HUES48 (cell line): ENCODE results near the gene COL12A1.

ENCODE experiments used
- H3K27ac ChIP-seq: one replicate; pipeline ENCODE4 v1.7.0; 2013; ENCODE audit warnings: low read depth, low read length, inconsistent platforms
- H3K27me3 ChIP-seq: 2 replicates; pipeline ENCODE4 v1.6.1; 2013; ENCODE audit warnings: mild to moderate bottlenecking, low read length; ENCODE audit not compliant: control insufficient read depth, insufficient read depth
- H3K36me3 ChIP-seq: 2 replicates; pipeline ENCODE4 v1.6.1; 2013; ENCODE audit warnings: low read length; ENCODE audit not compliant: control insufficient read depth, insufficient read depth
- H3K4me1 ChIP-seq: 2 replicates; pipeline ENCODE4 v1.6.1; 2013; ENCODE audit warnings: mild to moderate bottlenecking, low read length; ENCODE audit not compliant: control insufficient read depth, insufficient read depth
- H3K4me3 ChIP-seq: 2 replicates; pipeline ENCODE4 v1.5.1; 2013; ENCODE audit warnings: mild to moderate bottlenecking, low read depth, low read length
- H3K9ac ChIP-seq: 2 replicates; pipeline ENCODE4 v1.6.1; 2013; ENCODE audit warnings: mild to moderate bottlenecking, low read depth, low read length, moderate library complexity
- H3K9me3 ChIP-seq: 2 replicates; pipeline ENCODE4 v1.6.1; 2013; ENCODE audit warnings: low read length; ENCODE audit not compliant: control insufficient read depth, insufficient read depth

COL12A1 gene

GRCh38 chr6:75115481-75115880, 90.4 kb downstream of the COL12A1 start:
- Histone ChIP-seq H3K36me3 (no peaks in the 10 kb centered on the region), H3K9ac (no peak overlapping the region), H3K9me3 (no peaks in the 10 kb centered on the region), H3K4me1 (peaks cover 5% of the 10 kb centered on the region; the same call in 1 of the 2 replicates), H3K27me3 (no peaks in the 10 kb centered on the region), H3K27ac (peak overlapping the region; percentile 33), H3K4me3 (no peak overlapping the region)

- Histone ChIP-seq H3K9me3 (no peaks in the 10 kb centered on the region), H3K9ac (no peak overlapping the region), H3K27me3 (no peaks in the 10 kb centered on the region), H3K27ac (no peak overlapping the region), H3K36me3 (no peaks in the 10 kb centered on the region), H3K4me3 (no peak overlapping the region), H3K4me1 (peaks cover 5% of the 10 kb centered on the region; the same call in 1 of the 2 replicates)
Measured at GRCh38 chr6:75114806-75115205, 91.0 kb downstream of the COL12A1 start.

GRCh38 chr6:75114195-75114594, 91.7 kb downstream of the COL12A1 start:
- no peaks in the 10 kb centered on the region for H3K9me3 ChIP-seq
- H3K27ac ChIP-seq: no peak overlapping the region
- H3K4me3 ChIP-seq: no peak overlapping the region
- H3K36me3 ChIP-seq: no peaks in the 10 kb centered on the region
- peaks cover 5% of the 10 kb centered on the region; the same call in 1 of the 2 replicates for H3K4me1 ChIP-seq
- no peaks in the 10 kb centered on the region for H3K27me3 ChIP-seq
- H3K9ac ChIP-seq: no peak overlapping the region

- H3K9ac ChIP-seq: no peak overlapping the region
- H3K4me3 ChIP-seq: no peak overlapping the region
- peaks cover 5% of the 10 kb centered on the region; the same call in 1 of the 2 replicates for H3K4me1 ChIP-seq
- H3K36me3 ChIP-seq: no peaks in the 10 kb centered on the region
- H3K27ac ChIP-seq: no peak overlapping the region
- H3K9me3 ChIP-seq: no peaks in the 10 kb centered on the region
- H3K27me3 ChIP-seq: no peaks in the 10 kb centered on the region
Measured at GRCh38 chr6:75113446-75113845, 92.4 kb downstream of the COL12A1 start.

GRCh38 chr6:75109765-75110164, 96.1 kb downstream of the COL12A1 start:
- no peaks in the 10 kb centered on the region for H3K4me1 ChIP-seq
- H3K27ac ChIP-seq: no peak overlapping the region
- H3K9me3 ChIP-seq: no peaks in the 10 kb centered on the region
- H3K36me3 ChIP-seq: no peaks in the 10 kb centered on the region
- H3K9ac ChIP-seq: no peak overlapping the region
- no peaks in the 10 kb centered on the region for H3K27me3 ChIP-seq
- no peak overlapping the region for H3K4me3 ChIP-seq

- no peak overlapping the region for H3K27ac ChIP-seq
- H3K4me3 ChIP-seq: no peak overlapping the region
- H3K36me3 ChIP-seq: no peaks in the 10 kb centered on the region
- no peaks in the 10 kb centered on the region for H3K4me1 ChIP-seq
- H3K9me3 ChIP-seq: no peaks in the 10 kb centered on the region
- no peaks in the 10 kb centered on the region for H3K27me3 ChIP-seq
- H3K9ac ChIP-seq: no peak overlapping the region
Measured at GRCh38 chr6:75109022-75109421, 96.8 kb downstream of the COL12A1 start.

GRCh38 chr6:75108333-75108974, 97.4 kb downstream of the COL12A1 start:
- no peaks in the 10 kb centered on the region for H3K36me3 ChIP-seq
- H3K4me3 ChIP-seq: no peak overlapping the region
- H3K9me3 ChIP-seq: no peaks in the 10 kb centered on the region
- H3K27me3 ChIP-seq: no peaks in the 10 kb centered on the region
- H3K4me1 ChIP-seq: no peaks in the 10 kb centered on the region
- no peak overlapping the region for H3K9ac ChIP-seq
- no peak overlapping the region for H3K27ac ChIP-seq

- no peak overlapping the region for H3K9ac ChIP-seq
- H3K4me3 ChIP-seq: no peak overlapping the region
- no peaks in the 10 kb centered on the region for H3K36me3 ChIP-seq
- H3K9me3 ChIP-seq: no peaks in the 10 kb centered on the region
- no peaks in the 10 kb centered on the region for H3K4me1 ChIP-seq
- no peaks in the 10 kb centered on the region for H3K27me3 ChIP-seq
- H3K27ac ChIP-seq: no peak overlapping the region
Measured at GRCh38 chr6:75107913-75108312, 97.9 kb downstream of the COL12A1 start.

GRCh38 chr6:75106426-75106825, 99.4 kb downstream of the COL12A1 start:
- no peak overlapping the region for H3K9ac ChIP-seq
- H3K36me3 ChIP-seq: no peaks in the 10 kb centered on the region; the same call in 1 of the 2 replicates
- no peaks in the 10 kb centered on the region for H3K9me3 ChIP-seq
- no peak overlapping the region for H3K4me3 ChIP-seq
- no peaks in the 10 kb centered on the region for H3K4me1 ChIP-seq
- H3K27me3 ChIP-seq: no peaks in the 10 kb centered on the region
- H3K27ac ChIP-seq: no peak overlapping the region

- H3K36me3 ChIP-seq: no peaks in the 10 kb centered on the region; the same call in 1 of the 2 replicates
Measured at GRCh38 chr6:75103431-75103830, 102.4 kb downstream of the COL12A1 start.

GRCh38 chr6:75102301-75102700, 103.6 kb downstream of the COL12A1 start:
- no peaks in the 10 kb centered on the region; the same call in 1 of the 2 replicates for H3K36me3 ChIP-seq
- H3K9ac ChIP-seq: no peak overlapping the region
- no peak overlapping the region for H3K27ac ChIP-seq
- H3K27me3 ChIP-seq: no peaks in the 10 kb centered on the region
- no peak overlapping the region for H3K4me3 ChIP-seq
- 0 out of 2 replicates have a peak, but pooled peaks cover 3% of the 10 kb centered on the region for H3K4me1 ChIP-seq
- H3K9me3 ChIP-seq: no peaks in the 10 kb centered on the region

More at GRCh38 chr6:75103431-75103830, 102.4 kb downstream of the COL12A1 start:
- Histone ChIP-seq H3K27me3 (no peaks in the 10 kb centered on the region), H3K9me3 (no peaks in the 10 kb centered on the region), H3K27ac (no peak overlapping the region), H3K9ac (no peak overlapping the region), H3K4me3 (no peak overlapping the region), H3K4me1 (no peaks in the 10 kb centered on the region)
